GM10847 (cell line): ENCODE measurements around the gene ETV6.

ENCODE experiments used
- POLR2A ChIP-seq: IDR thresholded peaks from 2 replicates; pipeline ENCODE4 v1.6.1; 2011; ENCODE audit not compliant: insufficient read length; ENCODE audit errors: extremely low read depth

The ETV6 gene

DNA sequence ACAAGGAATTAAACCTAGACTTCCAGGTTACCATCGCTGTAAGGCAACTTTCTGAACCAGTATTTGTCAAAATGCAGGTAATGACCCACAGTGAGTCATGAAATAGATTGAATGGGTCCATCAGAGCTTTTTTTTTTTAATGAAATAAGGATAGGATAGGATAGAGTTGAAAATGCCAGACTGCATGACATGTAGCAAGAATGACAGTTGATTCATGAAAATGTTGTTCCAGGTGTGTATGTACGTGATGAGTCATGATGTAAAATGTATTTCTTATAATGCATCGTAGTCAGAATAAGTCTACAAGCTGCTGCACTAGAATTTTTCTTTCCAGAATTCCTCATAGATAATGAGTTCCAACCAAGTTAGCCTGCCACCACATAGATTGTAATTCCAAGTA lies 236.9 kb downstream of the ETV6 start:
- TF ChIP-seq POLR2A, result no peak

DNA sequence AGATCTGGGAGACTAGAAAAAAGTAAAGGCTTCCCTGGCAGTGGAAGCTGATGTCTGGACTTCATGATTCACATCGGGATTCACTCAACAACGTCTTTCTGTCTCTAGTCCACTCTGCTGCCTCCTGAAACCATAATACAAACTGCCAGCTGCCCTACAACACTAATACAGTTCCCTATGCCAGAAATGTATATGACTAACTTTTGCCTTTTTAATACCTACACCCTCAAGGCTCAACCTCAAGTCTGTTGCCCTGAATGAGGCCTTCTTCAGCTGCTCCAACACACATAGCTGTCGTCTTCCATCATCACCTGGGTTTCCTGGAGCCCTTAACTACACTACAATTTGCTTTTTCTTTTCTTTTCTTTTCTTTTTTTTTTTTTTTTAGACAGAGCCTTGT lies 238.6 kb downstream of the ETV6 start:
- no peak for TF ChIP-seq POLR2A

DNA sequence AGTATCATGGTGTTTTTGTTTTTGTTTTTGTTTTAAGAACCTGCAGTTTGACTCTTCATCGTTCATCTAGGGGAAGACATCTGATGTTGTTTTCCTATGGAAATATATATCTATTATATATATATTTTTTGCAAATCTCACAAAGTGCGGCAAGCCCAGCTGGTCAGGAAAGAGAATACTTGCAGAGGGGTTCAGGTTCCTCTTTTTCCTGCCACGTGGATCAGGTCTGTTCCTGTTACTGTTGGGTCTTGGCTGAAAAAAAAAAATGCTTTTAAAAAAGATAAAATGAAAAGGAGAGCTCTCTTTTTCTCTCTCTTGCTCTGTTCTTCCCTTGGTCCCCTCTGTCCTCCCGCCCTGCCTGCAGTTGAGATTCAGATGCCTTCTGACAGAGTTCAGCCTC lies 241.9 kb downstream of the ETV6 start:
- TF ChIP-seq POLR2A, result no peak

DNA sequence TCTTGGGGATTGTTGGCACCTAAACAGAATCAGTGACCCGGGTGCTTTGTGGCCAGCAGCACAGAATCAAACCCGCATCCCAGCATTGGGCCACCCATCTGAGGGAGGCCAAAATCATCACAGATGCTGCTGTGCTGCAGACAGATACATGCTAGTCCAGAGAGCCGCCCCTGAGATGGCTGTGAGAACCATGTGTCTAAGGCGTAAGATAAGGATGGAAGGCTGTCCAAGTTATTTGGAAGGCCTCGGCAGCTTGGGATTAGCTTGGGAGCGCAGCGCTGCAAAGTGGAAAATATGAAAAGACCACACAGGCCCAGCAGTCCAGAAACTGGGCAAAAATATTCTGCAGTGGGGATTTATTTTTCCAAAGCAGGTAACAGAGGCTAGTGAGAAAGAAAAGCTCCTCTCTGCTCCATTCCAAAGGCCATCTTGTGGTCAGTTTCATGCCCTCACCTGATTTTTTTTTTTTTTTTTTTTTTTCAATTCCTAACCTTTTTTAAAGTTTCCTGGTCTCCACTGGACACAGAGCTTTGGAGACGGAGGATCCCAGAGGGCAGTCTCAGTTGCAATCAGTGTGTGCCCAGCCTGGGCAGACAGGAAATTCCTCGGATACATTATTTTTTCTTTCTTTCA lies 242.4 kb downstream of the ETV6 start:
- no peak for TF ChIP-seq POLR2A

DNA sequence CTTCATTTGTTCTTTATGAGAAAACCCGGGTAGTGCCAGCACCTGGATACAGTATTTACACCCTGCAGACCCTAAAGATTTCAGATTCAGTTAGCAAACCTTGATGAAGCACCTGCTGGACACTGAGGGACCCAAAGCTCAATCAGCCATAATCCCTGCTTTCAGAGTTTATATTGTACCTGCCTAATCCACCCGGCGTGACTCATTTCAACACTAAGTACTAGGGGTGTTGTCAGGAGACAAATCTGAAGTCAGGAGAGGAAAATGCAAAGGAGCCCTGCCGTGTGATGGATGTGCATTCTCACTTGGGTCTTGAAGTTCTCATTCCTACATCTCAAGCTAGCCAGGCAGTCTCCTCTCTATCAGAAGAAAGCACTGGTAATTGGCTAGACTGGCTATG lies 244.5 kb downstream of the ETV6 start:
- TF ChIP-seq POLR2A, result no peak

DNA sequence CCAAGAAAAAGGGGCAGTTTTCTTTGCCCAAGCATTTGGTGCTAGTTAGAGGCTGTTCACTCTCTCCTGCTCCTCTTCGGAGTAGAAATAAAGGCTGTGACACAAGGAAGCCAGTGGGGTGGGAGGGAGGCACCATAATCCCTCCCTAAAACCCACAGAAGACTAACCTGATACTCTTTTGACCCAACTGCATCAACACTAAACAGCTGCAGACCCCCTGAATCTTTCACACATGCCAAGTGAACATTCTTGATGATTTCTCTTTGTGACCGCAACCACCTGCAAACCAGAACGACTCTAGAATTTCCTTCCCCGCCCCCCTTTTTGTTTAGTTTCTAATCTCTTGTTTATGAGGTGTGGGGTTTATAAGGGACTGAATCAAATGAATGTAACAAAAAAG lies 245.4 kb downstream of the ETV6 start:
- no peak for TF ChIP-seq POLR2A

DNA sequence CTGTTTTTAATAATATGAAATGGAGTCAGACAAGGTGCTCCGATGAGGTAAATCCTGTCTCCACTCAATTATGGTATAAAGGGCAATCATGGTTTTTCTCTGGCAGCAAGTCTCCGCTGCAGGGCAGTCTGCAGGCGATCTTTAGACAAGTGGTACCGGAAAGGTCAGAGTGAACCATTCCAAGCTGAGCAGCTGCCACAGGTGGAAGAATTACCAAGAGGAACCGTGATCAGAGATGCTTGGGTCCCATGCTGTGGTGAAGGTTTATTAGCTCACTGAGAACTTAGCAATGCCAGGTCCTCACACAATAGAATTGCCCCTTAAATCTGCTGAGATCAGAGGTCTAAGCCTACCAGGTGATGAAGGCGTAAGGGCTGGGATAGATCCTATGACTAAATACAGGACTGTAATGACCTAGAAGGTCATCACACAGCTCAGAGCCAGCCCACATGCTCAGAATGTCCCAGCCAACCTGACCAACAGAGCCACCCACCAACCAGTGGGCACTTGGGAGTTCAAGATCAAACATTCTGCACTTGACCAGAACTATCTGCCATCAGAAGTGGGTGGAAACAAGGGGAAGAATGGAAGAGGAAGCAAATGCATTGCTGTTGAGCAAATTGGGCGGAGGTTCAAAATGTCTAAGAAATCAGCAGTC lies 246.1 kb downstream of the ETV6 start:
- TF ChIP-seq POLR2A, result no peak

DNA sequence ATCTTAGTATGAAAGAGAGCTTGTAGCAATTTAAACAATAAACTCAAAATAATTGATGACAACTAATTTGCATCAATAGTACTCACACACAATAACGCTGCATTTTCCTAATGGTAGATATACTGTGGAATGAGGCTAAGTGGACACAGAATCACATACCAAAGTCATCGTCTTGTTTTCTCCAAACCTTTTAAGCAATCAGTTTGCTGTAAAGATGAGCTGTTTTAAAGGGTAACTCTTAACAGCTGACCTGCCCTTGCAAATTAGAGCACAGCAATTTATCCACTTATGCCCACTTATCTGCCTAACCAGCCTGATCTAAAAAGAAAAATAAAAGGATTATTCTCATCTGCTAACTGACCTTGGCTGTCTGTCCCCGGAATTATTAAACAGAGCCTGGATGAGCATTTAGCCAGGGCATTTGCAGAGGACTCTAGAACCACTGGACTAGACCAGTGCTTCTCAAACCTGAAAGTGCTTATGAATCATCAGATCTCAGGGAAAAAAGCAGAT lies 247.0 kb downstream of the ETV6 start:
- TF ChIP-seq POLR2A, result no peak

DNA sequence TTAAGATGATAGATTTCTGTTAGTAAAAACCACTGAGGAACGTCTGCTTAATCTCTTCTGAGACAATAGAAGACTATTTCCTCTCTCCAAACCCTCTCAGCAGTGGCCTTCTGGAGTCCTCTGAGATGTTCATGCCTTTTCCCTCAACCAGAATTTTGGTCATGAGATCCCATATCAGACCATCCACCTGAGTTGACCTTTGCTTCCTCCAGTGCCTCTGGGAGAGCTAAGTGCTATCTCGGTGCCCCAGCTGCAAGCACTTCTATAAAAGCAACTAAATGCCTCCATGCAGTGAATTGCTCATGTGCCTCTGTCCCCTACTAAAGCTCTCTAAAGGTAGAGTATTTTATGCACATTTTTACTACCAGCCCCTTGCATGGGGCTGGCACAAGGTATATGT lies 248.4 kb downstream of the ETV6 start:
- TF ChIP-seq POLR2A, result no peak

DNA sequence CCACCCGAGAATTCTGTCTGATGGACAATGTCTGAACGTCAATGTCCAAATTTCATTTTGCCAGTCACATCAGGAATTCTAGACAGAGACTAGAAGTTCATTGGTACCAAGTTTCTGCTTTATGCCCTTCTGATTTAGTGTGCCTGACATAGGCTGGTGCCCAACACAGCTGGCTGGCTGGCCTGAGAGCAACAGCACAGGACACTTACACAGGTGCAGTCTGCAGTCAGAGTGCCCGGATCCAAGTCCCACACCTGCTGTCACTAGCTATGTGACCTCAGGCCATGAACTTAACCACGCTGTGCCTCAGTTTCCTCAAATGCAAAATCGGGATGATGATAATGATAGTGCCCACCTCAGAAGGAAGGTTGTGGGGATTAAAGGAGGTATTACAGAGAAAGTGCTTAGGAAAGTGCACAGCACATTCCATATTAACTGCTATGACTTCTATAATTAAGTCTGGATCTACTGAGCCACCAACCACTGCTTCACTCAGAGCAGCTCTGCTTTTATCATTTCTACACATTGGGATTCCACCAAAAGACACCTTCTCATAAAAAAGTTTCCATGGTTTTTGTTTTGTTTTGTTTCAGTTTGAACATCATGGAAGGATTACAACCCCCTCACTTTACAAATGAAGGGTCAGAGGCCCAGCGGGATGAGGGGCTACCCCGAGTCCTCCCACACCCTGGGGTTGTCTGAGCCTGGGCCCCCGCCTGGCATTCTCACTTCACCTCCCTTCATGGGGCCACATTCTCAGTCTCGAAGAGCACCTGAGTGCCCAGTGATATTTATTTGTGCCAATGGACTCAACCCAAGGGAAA lies 252.4 kb downstream of the ETV6 start:
- no peak for TF ChIP-seq POLR2A

DNA sequence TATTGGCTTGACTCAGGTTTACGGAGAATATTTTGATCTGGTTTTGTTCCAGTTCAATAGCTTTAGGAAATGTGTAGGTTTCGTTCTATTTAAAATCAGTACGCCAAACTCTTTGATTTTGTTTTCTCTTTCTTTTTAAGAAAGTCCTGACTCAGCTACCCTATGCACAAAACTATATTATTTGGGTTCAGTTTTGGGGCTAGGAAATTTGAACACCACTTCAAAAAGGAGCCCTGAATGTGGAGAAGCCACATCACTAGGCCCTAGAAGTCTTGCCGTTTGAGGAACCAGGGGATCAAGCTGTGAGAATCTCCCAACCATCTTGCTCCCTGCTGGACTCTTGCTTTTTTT lies 253.0 kb downstream of the ETV6 start:
- TF ChIP-seq POLR2A, result no peak

DNA sequence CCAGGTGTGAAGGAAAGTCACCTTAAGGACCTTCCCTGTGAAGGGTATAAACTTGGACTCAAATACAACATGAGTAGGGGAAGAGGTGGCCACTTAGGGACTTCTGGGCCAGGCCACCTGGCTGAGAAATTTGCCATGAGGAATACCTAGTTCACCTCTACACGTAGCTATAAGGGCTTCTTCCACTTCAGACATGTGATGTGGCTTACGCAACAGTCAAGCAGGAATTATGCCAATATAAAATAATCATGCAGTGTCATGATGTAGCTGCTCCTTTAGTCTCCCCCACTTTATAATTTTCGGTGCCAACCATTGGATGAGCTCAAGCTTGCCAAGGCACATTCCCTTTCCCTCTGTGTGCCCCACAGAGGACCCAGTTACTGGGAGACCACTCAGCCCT lies 254.7 kb downstream of the ETV6 start:
- no peak for TF ChIP-seq POLR2A

DNA sequence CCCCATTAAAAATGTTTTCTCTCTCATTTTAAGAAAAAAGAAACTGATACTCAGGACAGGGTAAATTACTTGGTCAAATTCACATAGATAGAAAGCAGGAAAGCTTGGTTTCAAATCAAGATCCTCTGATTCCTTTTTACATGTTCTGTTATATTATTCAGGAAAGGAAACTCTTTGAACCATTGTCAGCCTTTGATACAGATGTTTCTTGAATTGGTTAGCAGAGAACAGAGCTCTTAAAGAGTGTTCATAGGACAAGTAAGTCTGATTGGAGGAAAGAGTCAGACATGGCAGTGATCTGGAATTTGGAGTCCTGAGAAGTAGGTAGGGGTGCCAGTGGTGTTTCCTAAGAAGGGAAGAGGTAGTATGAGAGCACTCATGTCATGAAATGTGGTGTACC lies 256.1 kb downstream of the ETV6 start:
- no peak for TF ChIP-seq POLR2A

DNA sequence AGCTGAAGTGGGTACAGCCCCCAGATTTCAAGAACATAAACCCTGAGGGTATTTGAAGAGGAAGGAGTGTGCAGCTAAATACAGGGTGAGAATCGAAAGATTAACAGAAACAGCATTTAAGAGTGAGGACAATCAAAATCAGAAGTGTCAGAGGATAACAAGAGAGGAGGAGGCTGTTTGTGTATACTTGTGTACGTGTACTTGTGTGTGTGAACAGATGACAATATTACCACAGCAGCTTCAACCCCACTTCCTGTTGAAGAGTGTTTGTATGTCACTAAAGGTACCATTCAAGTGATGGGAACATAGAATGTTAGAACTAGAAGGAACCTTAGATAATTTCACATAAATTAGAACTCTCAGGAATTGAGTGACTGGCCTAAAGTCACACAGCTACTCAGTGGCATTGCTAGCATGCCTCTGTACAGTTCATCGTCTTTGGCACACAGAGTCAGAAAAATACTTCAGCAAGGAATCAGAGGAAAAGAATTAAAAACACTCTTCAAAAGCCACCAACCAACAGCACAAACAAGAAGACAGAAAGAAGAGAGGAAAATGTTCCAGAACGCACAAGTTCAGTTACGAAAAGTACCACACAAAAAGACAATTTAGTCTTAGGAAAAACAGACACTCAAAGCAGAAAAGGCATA lies 256.9 kb downstream of the ETV6 start:
- no peak for TF ChIP-seq POLR2A

DNA sequence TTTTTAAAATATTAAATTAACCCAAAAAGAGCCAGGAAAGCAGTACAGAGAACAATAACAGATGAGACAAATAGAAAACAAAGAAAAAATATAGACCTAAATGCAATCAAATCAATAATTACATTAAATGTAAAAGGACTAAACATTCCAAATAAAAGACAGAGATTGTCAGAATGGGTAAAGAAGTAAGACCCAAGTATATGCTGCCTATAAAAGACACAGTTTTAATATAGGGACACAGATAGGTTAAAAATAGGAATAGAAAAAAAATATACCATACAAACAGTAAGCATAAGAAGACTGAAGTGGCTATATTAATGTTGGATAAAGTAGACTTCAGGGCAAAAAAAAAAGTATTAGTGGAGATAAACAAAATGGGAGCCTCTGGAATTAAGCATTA lies 258.2 kb downstream of the ETV6 start:
- TF ChIP-seq POLR2A, result no peak

DNA sequence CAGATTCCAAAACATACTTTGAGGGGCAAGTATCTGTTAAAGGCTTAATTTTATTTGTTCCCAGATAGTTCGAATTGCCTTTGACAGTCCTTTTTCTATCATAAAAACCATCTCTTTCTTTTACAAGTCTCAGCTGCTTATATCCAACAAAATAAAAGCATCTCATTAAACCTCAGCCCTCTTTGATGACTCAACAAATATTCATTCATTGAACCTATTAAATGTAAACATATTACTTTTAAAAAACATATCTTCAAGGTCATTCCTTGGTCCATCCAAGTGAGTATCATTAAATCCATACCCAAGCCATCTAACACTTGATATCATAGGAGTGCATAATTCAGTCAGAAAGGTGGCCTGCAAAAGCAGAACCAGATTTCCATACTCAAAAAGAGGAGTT lies 266.6 kb downstream of the ETV6 start:
- no peak for TF ChIP-seq POLR2A
